ENCODE results near the gene NDUFS7.

DNA sequence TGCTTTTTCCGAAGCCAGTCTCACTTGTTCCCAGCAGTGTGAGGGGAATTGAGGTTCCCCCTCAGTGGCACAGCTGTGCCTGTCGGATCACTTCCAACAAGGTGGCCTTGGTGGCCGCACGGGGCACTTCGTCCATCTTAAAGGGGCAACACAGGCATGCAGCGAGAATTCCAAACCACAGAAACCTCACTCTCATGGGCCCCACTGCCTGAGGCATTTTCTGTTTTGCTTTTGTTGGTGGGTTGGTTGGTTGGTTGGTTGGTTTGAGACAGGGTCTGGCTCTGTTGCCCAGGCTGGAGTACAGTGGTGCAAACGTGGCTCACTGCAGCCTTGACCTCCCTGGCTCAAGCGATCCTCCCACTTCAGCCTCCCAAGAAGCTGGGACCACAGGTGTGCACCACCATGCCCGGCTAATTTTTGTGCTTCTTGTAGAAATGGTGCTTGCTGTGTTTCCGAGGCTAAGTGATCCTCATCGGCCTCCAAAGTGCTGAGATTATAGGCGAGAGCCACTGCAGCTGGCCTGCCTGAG is 3.7 kb upstream of the NDUFS7 start:
- TF ChIP-seq YY1 (IDR thresholded peaks at IDR 0.05; ENCODE audit: insufficient read depth, insufficient read length) (no peak), ZNF274 (IDR thresholded peaks at IDR 0.05; ENCODE audit: low read depth, low read length) (no peak)

Measured in NT2/D1 (cell line).